Naive thymus-derived CD4-positive, alpha-beta T cell (primary cell): ENCODE results near the gene PPP2R1A. TPM values are rescaled to one million over a fixed set of nuclear protein-coding genes. Genes with fewer than 3 reads are reported as not detected.

ENCODE experiments used
- ATAC-seq: fragments of 150-1000 bp; cut with Tn5 transposase; 2 replicates; pipeline ENCODE4 v1.10.0; 2021; ENCODE audit warnings: mild to moderate bottlenecking, moderate library complexity
- CTCF ChIA-PET: fragments of 350-600 bp; sonication (Branson Sonifier 250); formaldehyde crosslinking; loops from one replicate; lab custom pipeline; 2021; ENCODE audit warnings: antibody characterized with exemption; lab: Charles Lee
- POLR2A ChIA-PET: fragments of 350-600 bp; sonication (Branson Sonifier 250); formaldehyde crosslinking; loops from one replicate; lab custom pipeline; 2021; ENCODE audit warnings: antibody characterized with exemption, inconsistent platforms; lab: Charles Lee
- DNase-seq, 9 donors: peaks; one replicate each; pipeline versions ENCODE4 v3.0.0 to v3.0.0-alpha.2; 2020 to 2022; ENCODE audit warnings: mixed read lengths in 1 of 9
- H3K27ac ChIP-seq: one replicate; pipeline ENCODE4 v1.7.0; 2013; ENCODE audit warnings: mild to moderate bottlenecking, low read depth, low read length, moderate library complexity
- H3K27me3 ChIP-seq, 2 donors: one replicate each; pipeline ENCODE4 v1.7.0; 2013; ENCODE audit warnings: low read length in 2 of 2, mild to moderate bottlenecking in 2 of 2, moderate library complexity in 2 of 2; ENCODE audit not compliant: control insufficient read depth in 2 of 2, insufficient read depth in 2 of 2
- H3K36me3 ChIP-seq, 3 experiments: 1 replicate in 2 of 3; 2 replicates in 1 of 3; pipeline ENCODE4 v1.7.0; 2013; ENCODE audit warnings: low read length in 3 of 3, mild to moderate bottlenecking in 3 of 3, moderate library complexity in 1 of 3; ENCODE audit not compliant: insufficient read depth in 3 of 3, control insufficient read depth in 2 of 3
- H3K4me1 ChIP-seq, 2 donors: one replicate each; pipeline ENCODE4 v1.7.0; 2013; ENCODE audit warnings: low read length in 2 of 2, mild to moderate bottlenecking in 2 of 2, moderate library complexity in 1 of 2; ENCODE audit not compliant: control insufficient read depth in 2 of 2, insufficient read depth in 2 of 2
- H3K4me3 ChIP-seq: 2 replicates; pipeline ENCODE4 v1.7.0; 2013; ENCODE audit warnings: mild to moderate bottlenecking, low read length
- H3K9me3 ChIP-seq, 3 experiments: 1 replicate in 2 of 3; 2 replicates in 1 of 3; pipeline ENCODE4 v1.7.0; 2013; ENCODE audit warnings: low read length in 3 of 3; ENCODE audit not compliant: control insufficient read depth in 2 of 3
- H3K27ac Mint-ChIP-seq, 9 donors: one replicate each; pipeline ENCODE4 v1.8.0; 2020 to 2022; ENCODE audit warnings: mixed read lengths in 9 of 9, mild to moderate bottlenecking in 8 of 9, moderate library complexity in 5 of 9, inconsistent platforms in 2 of 9
- H3K27me3 Mint-ChIP-seq, 5 donors: one replicate each; pipeline ENCODE4 v1.8.0; 2021 to 2022; ENCODE audit warnings: mixed read lengths in 5 of 5, mild to moderate bottlenecking in 1 of 5
- H3K36me3 Mint-ChIP-seq, 5 donors: one replicate each; pipeline ENCODE4 v1.8.0; 2020 to 2022; ENCODE audit warnings: mixed read lengths in 5 of 5, mild to moderate bottlenecking in 3 of 5, inconsistent platforms in 1 of 5
- H3K4me1 Mint-ChIP-seq, 7 donors: one replicate each; pipeline ENCODE4 v1.8.0; 2020 to 2022; ENCODE audit warnings: mixed read lengths in 7 of 7, mild to moderate bottlenecking in 3 of 7, inconsistent platforms in 1 of 7
- H3K4me3 Mint-ChIP-seq, 10 donors: one replicate each; pipeline ENCODE4 v1.8.0; 2020 to 2022; ENCODE audit warnings: mild to moderate bottlenecking in 10 of 10, mixed read lengths in 10 of 10, moderate library complexity in 6 of 10, inconsistent platforms in 2 of 10
- H3K9me3 Mint-ChIP-seq, 11 donors: one replicate each; pipeline ENCODE4 v1.8.0; 2020 to 2022; ENCODE audit warnings: mixed read lengths in 11 of 11, mild to moderate bottlenecking in 4 of 11, inconsistent platforms in 1 of 11, moderate library complexity in 1 of 11
- intact Hi-C, 2 donors: fragments of 100-400 bp; cut with micrococcal nuclease; formaldehyde crosslinking; loops; one replicate each; pipeline ENCODE4 v1.15.1; 2023
- microRNA-seq: library from miRNA; unstranded; fragments of <30 nt; microRNA quantifications from one replicate; pipeline ENCODE4 v1.2.0, GENCODE V29; 2022; ENCODE audit warnings: borderline microRNAs expressed
- polyA plus RNA-seq, 2 donors: library from polyadenylated mRNA; unstranded; fragments of 300-500 nt; fragmentation: Illumina TruSeq; gene quantifications; one replicate each; pipeline ENCODE4 v1.2.3, GENCODE V29; 2021
- total RNA-seq, 6 experiments: library from RNA in 5 of 6; stranded (reverse) in 5 of 6; gene quantifications; 1 replicate in 5 of 6; 2 replicates in 1 of 6; pipeline ENCODE4 v1.2.3 and lab custom pipeline; 2021 to 2026

Gene PPP2R1A
- total and polyA plus RNA-seq, 7 experiments from 2014 or later, result 148 to 215 (median 165) TPM

GRCh38 chr19:52277471-52277870 is 87.6 kb downstream of the PPP2R1A start:
- Mint-ChIP-seq H3K4me3 (peak overlapping the region in 4 of 10 donors; percentile 15 to 63 (median 35)), H3K27me3 (no peaks in the 10 kb centered on the region), H3K27ac (no peak overlapping the region), H3K9me3 (peaks cover 7 to 96% (median 69%) of the 10 kb centered on the region in 11 donors), H3K4me1 (peaks cover 4 to 48% (median 30%) of the 10 kb centered on the region in 7 donors), H3K36me3 (peaks cover 23 to 83% (median 82%) of the 10 kb centered on the region in 5 donors)
- H3K4me1 ChIP-seq, result peaks cover 0 to 4% of the 10 kb centered on the region in 2 donors
- H3K36me3 ChIP-seq, result peaks cover 0 to 76% (median 29%) of the 10 kb centered on the region in 3 experiments
- intact Hi-C loops, result no loop called here
- POLR2A ChIA-PET, result no interaction called here
- peaks cover 0 to 87% (median 35%) of the 10 kb centered on the region in 3 experiments for H3K9me3 ChIP-seq
- no peak for DNase-seq
- H3K27me3 ChIP-seq, result no peaks in the 10 kb centered on the region
- CTCF ChIA-PET, result no interaction called here
- no peak overlapping the region for H3K27ac ChIP-seq
- no peak for ATAC-seq
- no peak overlapping the region for H3K4me3 ChIP-seq

Small RNAs within 50 kb of the gene (microRNA-seq; reads per million reads assigned to microRNA genes)
- gene MIR6801, result not detected

Other genes with a start within 250 kb of the PPP2R1A start
- 10 to 100 TPM; 18.1 to 43.7 (median 36.0) TPM for gene ZNF350, start 203.2 kb upstream of the PPP2R1A start, total RNA-seq
- gene ZNF350, start 203.2 kb upstream of the PPP2R1A start, polyA plus RNA-seq, result 10 to 100 TPM; 19.9 to 26.8 TPM
- gene ZNF615, start 181.8 kb upstream of the PPP2R1A start, total RNA-seq, result 10 to 100 TPM in 3 of 5 experiments, 1 to 10 TPM in 2; 8.7 to 20.9 (median 11.0) TPM
- 10 to 100 TPM; 11.5 to 12.1 TPM for gene ZNF615, start 181.8 kb upstream of the PPP2R1A start, polyA plus RNA-seq
- gene ZNF614, start 161.7 kb upstream of the PPP2R1A start, total RNA-seq, result 10 to 100 TPM in 3 of 5 experiments, 1 to 10 TPM in 2; 5.0 to 14.1 (median 11.1) TPM
- 1 to 10 TPM; 5.6 to 7.0 TPM for gene ZNF614, start 161.7 kb upstream of the PPP2R1A start, polyA plus RNA-seq
- gene ZNF432, start 141.2 kb upstream of the PPP2R1A start, total RNA-seq, result 10 to 100 TPM; 13.2 to 25.0 (median 18.1) TPM
- 1 to 10 TPM; 3.0 to 7.9 TPM for gene ZNF432, start 141.2 kb upstream of the PPP2R1A start, polyA plus RNA-seq
- 10 to 100 TPM; 22.6 to 43.5 (median 27.5) TPM for gene ZNF841, start 94.3 kb upstream of the PPP2R1A start, total RNA-seq
- gene ZNF841, start 94.3 kb upstream of the PPP2R1A start, polyA plus RNA-seq, result 1 to 10 TPM; 3.1 to 3.7 TPM
- gene ZNF616, start 50.1 kb upstream of the PPP2R1A start, total RNA-seq, result 10 to 100 TPM in 2 of 5 experiments, 1 to 10 TPM in 3; 2.8 to 18.5 (median 6.1) TPM
- 10 to 100 TPM in 1 of 2 donors, 1 to 10 TPM in 1; 6.5 to 10.8 TPM for gene ZNF616, start 50.1 kb upstream of the PPP2R1A start, polyA plus RNA-seq
- gene ZNF836, start 18.4 kb upstream of the PPP2R1A start, total RNA-seq, result 10 to 100 TPM; 20.1 to 57.5 (median 27.4) TPM
- 10 to 100 TPM; 10.2 to 21.2 TPM for gene ZNF836, start 18.4 kb upstream of the PPP2R1A start, polyA plus RNA-seq
- gene ZNF766, start 79.5 kb downstream of the PPP2R1A start, total RNA-seq, result 10 to 100 TPM; 24.7 to 59.6 (median 41.4) TPM
- 10 to 100 TPM; 65.0 to 79.3 TPM for gene ZNF766, start 79.5 kb downstream of the PPP2R1A start, polyA plus RNA-seq
- 10 to 100 TPM in 4 of 5 experiments, 1 to 10 TPM in 1; 8.5 to 28.9 (median 13.3) TPM for gene ZNF480, start 107.1 kb downstream of the PPP2R1A start, total RNA-seq
- 10 to 100 TPM; 20.8 to 29.0 TPM for gene ZNF480, start 107.1 kb downstream of the PPP2R1A start, polyA plus RNA-seq
- 1 to 10 TPM in 2 of 5 experiments, under 1 TPM in 3; 0.42 to 4.3 (median 0.93) TPM for gene ZNF610, start 146.2 kb downstream of the PPP2R1A start, total RNA-seq
- gene ZNF610, start 146.2 kb downstream of the PPP2R1A start, polyA plus RNA-seq, result 1 to 10 TPM; 2.0 to 2.6 TPM
- 10 to 100 TPM; 10.3 to 33.5 (median 25.4) TPM for gene ZNF880, start 179.9 kb downstream of the PPP2R1A start, total RNA-seq
- 10 to 100 TPM; 32.0 to 43.9 TPM for gene ZNF880, start 179.9 kb downstream of the PPP2R1A start, polyA plus RNA-seq
- gene ZNF528, start 207.8 kb downstream of the PPP2R1A start, total RNA-seq, result 10 to 100 TPM; 10.6 to 47.3 (median 23.0) TPM
- 10 to 100 TPM in 1 of 2 donors, 1 to 10 TPM in 1; 6.1 to 11.6 TPM for gene ZNF528, start 207.8 kb downstream of the PPP2R1A start, polyA plus RNA-seq
- under 1 TPM in 1 of 5 experiments, not detected in 4; 0.32 TPM for gene ZNF534, start 239.1 kb downstream of the PPP2R1A start, total RNA-seq
- gene ZNF534, start 239.1 kb downstream of the PPP2R1A start, polyA plus RNA-seq, result under 1 TPM; 0.24 to 0.26 TPM